Activated T-helper 9 cell treated with anti-CD3 and anti-CD28 coated beads, Interleukin-2, amount 50 U/mL, for 16 hours (primary cell): Measurements from ENCODE around the gene TRIM33.
"Not testable (repeated sequence)": the region's sequence is repeated elsewhere in the genome, so short reads cannot be mapped to it uniquely, and the experiment has no call there.

ENCODE experiments used
- DNase-seq: peaks from one replicate; pipeline ENCODE4 v3.0.0-alpha.2; 2020; ENCODE audit warnings: low read depth

TRIM33 gene

DNA sequence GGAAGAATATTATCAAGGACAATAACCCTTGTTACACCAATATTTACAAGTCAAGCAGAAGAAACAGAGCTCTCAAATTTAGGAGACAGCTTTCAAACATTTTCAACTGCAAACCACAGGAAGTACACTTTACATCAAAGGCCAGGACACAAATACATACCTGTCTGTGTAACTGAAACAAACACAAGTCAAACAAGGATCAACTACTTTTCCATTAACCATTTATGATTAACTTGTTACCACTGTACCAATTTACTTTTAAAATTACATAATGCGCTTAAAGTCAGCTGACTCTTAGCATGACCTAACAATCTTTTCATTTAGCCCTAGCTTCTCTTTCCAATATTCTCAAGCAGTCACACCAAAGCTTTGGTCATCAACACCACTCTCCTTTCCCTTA, 43.5 kb downstream of the TRIM33 start:
- no peak for DNase-seq

DNA sequence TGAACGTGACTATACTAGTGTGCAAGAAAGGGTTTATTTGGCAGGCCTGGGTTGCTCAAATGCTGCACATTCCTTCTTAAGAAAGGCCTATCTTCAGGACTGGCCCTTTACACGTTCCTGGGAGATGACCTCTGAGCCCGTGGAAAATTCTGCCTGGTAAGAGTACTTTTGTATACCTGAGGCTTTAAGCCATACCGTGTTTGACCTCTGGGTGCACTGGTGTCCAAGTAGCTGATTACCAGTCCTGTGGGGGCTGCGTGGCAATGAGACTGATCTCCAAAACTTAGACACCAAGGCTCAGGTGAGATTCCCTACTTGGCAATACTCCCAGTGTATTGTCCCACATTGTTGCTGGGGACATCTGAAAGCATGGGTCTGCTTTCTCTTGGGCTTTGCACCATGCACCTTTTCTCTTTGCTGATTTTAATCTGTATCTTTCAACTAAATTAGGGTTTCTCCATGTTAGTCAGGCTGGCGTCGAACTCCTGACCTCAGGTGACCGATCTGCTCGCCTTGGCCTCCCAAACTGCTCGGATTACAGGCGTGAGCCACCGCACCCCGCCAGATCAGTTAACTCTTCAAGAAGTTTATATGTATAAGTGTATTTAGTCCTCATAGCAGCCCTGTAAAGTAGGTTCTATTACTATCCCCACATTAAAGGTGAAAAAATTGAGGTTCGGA, 44.5 kb downstream of the TRIM33 start:
- no peak for DNase-seq

DNA sequence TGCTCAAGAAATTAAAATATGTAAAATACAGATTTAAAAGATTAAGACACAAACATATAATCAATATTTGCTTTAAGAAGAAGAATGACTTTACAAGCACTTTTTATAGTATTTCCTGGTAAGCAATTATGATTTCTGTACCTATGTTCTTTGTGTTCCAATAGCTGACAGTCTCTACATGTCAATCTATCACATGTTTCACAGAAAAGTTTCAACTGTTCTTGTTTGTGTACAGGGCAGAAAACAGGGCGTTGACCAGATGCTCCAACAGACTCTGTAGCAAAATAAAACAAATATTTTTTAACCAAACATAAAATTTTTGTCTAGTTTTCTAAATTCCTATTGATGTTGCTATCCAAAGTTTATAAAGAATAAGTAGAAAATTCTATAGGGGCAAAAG, 48.0 kb downstream of the TRIM33 start:
- no peak for DNase-seq

- DNase-seq, result no peak
Measured at GRCh38 chr1:114462341-114462740, 48.7 kb downstream of the TRIM33 start.

DNA sequence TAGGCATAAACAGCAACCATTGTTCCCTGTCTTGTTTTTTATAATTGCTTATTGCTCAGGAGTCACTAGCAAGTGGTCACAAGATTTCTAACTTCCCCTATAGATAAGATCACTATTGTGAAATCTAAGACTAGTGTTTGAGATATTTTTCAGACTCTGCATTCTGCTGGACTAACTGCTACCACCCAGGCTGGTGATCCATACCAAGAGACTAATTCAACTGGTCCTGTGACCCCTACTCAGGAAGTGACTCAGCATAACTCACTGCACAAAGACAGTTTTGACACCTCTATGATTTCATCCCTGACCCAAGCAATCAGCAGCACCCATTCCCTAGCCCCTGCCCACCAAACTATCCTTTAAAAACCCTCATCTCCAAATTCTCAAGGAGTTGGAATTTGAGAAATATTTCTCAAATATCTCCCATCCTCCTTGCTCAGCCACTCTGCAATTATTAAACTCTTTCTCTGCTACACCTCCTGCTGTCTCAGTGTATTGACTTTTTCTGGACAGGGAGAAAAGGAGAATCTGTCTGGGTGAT, 52.7 kb downstream of the TRIM33 start:
- DNase-seq, result no peak

DNA sequence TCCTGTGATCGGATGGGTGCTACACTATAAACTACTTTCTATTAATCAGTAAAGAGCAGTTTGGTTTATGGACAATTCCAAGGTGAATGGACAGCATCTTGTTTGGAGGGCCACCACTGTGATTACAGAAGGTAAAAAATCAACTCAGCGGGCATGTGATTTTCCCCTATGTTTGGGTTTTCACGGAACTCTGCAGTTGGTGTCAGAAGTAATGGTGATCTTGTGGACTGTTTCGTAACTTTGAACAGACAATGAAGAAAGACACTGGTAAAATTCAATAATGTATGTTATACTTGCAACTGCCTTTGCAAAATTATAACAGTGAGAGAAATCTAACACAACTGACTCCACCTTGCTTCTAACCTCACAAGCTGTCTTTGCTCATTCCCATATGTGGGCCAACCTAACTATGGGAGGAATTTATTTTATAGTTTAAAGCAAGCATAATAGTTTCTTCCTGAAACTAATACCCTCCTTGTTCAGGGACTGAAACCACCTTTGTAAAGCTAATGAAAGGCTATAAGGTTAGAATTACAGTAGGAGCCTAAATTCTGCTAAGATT, 53.2 kb downstream of the TRIM33 start:
- no peak for DNase-seq

DNA sequence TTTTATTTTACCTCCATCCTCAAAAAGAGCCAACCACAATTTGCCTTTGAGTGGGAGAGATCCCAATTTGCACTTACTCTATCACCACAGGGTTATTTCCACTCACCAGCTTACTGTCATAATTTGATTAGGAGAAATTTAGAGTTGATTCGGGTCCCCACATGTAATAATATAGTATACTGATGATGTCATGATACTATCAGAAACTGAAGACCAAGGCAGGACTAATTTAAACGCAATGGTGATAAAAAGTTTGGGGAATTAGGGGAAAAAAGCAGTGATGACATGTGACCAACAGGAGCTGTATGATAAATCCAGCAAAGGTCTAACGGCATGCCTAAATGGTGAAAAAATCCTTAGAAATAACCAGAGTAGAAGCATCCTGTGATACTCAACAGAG, 54.4 kb downstream of the TRIM33 start:
- no peak for DNase-seq

DNA sequence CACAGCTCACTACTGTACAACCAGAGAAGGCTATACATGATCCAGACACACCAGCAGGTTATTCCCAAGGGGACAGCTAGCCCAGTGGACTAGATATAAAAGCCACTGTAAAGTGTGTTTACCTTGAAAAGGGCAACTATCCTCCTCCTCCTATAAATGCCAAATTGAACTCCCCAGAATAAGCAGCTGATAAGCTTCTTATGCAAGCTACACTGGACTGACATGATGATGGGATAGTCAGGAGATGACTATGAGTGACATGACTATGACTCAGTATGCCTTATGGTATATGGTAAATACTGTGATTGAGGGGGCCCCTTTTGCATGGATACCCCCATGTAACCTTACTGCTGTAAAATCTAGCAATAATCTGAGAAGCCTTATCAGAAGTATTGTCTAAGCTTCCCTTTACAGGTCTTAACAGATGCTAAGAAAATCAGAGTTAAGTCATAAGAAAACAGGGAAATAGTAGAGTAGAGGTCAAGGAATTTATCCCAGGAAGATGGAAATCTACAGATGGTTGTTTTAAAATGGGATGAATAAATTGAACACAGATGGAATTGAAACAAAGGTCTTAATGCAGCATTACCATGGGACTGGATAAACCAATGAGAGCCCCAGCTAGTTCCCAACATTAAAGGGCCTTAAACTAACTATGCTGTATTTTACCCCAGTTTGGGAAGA, 55.8 kb downstream of the TRIM33 start:
- no peak for DNase-seq

- DNase-seq, result no peak
Measured at GRCh38 chr1:114454539-114454938, 56.5 kb downstream of the TRIM33 start.

DNA sequence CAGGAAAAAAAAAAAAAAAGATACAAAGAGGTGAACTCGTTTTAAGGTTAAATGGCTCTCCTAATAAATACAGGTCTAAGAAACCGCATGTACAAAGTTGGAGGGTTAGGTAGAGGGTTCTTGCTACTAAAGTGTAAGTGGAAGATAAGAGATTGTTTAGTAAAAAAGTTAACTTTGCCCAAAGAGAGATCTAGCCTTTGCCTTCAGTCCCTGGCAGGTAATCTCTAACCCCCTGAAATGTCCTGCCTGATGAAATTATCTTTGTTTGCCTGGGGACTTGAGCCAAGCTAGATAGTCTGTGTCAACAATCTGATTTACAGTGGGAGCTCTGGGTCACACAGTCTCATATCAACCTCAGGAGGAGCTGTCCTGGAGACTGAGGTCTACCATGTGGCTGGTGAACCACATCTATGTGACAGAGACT, 57.6 kb downstream of the TRIM33 start:
- no peak for DNase-seq

- DNase-seq, result no peak
Measured at GRCh38 chr1:114448370-114449036, 62.5 kb downstream of the TRIM33 start.

DNA sequence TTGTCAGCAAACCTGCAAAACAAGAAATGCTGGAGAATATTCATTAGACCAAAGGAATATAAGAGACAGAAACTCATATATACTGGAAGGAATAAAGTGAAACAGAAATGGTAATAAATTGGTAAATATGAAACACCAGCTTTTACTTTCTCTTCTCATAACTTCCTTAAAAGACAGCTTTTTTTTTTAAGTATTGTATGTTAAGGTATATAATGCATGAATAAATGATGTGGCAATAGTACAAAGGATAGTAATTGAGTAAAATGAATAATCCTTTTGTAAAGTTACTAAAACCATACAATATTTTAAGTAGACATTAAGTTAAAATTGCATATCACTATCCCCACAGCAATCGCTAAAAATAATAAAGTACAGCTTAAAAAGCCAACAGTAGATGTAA, 64.8 kb downstream of the TRIM33 start:
- DNase-seq, result no peak

GRCh38 chr1:114443226-114443625, 67.8 kb downstream of the TRIM33 start:
- DNase-seq, result not testable (repeated sequence)

DNA sequence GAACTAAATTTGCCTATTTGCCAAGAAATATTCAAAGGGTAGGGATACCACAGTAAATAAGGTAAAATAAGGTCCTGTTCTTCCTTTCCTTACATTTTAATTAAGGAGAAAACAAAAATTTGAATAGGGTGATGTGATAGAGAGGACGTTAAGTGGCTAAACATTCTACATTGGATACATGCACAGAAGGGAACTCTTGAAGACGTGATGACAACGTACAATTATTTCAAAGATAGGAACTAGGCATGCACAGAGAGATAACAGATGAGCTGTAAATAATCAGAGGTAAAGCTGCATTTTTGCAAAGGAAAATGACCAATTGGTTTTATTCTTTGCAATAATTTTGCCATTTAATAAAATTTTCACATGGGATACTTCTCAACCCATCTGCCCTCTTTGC, 69.7 kb downstream of the TRIM33 start:
- DNase-seq, result no peak

DNA sequence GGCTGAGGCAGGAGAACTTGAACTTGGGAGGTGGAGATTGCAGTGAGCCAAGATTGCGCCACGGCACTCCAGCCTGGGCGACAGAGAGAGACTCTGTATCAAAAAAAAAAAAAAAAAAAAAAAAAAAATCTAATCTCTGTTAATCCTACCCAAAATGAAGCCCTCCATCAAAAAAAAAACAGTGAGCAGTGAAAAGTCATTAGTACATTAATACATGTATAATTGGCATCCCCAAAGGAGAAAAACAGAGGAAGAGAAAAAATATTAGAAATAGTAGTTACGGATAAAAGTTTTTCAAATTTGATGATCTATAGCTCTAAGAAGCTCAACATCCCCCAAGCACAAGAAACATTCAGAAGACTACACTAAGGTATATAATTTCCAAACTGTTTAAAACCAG, 71.6 kb downstream of the TRIM33 start:
- DNase-seq, result no peak

DNA sequence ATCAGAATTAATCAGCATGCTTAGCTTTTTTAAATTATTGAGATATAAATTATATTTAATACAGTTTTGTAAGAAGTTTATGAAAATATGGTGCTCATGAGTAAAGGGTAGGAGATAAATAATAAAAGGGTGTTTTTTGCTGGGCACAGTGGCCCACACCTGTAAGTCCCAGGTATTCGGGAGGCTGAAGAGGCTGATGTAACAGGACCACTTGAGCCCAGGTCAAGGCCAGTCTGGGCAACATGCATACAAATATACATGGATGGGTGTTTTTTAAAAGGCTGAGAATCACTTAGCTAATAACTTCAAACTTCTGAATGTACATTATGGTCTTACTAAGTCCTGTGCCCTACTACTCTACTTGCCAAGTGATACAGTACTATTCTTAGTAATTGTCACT, 73.2 kb downstream of the TRIM33 start:
- DNase-seq, result no peak

GRCh38 chr1:114436799-114437198, 74.2 kb downstream of the TRIM33 start:
- DNase-seq, result no peak

DNA sequence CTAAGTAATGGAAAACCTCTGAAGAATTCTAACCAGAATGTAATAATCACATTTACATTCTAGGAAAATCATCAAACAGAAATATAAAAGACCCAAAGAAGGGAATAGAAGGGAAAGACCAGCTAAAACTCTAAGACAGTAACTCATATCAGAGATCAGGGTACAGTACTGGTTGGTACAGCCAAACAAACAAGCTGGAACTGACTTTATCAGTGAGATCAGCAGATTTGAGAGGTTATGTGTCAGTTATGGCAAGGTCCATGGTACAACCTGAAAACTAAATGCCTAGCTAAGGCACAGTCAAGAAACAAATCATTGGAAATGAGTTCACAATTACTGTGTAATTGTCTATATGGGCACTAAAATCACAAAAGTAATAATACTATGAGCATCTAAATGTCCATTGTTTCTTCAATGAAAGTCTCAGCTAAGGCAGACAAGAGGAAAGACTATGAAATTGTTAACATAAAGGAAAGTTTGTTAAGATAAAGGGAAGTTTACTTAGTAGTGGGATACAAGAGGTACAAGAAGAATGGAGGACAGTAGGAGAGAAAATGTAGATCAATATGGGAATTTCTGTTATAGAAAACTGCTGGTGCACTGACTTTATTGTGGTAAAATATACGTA, 75.8 kb downstream of the TRIM33 start:
- no peak for DNase-seq

DNA sequence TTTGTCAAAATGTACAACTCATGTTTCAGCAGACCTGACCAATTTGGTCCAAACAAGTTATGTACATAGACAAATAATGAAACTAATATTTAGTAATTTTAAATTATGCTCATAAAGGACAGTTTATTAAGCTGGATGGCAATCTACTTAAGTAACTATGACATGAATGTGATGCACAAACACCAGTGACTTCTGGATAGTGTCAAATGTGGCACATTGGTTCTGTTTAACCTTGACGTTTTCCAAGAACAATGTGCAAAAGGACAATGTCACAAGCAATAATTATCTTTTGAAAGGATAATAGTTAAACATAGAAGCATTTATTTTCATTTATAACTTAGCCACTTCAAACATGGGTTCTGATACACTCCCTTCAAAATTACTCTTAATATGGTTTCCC, 80.0 kb downstream of the TRIM33 start:
- no peak for DNase-seq

- DNase-seq, result no peak
Measured at GRCh38 chr1:114428083-114428754, 82.8 kb downstream of the TRIM33 start.

- no peak for DNase-seq
Measured at GRCh38 chr1:114427612-114428011, 83.4 kb downstream of the TRIM33 start.

GRCh38 chr1:114423455-114423854, 87.5 kb downstream of the TRIM33 start:
- DNase-seq, result no peak
